Measurements from ENCODE around the gene USP54.

USP54 gene

DNA sequence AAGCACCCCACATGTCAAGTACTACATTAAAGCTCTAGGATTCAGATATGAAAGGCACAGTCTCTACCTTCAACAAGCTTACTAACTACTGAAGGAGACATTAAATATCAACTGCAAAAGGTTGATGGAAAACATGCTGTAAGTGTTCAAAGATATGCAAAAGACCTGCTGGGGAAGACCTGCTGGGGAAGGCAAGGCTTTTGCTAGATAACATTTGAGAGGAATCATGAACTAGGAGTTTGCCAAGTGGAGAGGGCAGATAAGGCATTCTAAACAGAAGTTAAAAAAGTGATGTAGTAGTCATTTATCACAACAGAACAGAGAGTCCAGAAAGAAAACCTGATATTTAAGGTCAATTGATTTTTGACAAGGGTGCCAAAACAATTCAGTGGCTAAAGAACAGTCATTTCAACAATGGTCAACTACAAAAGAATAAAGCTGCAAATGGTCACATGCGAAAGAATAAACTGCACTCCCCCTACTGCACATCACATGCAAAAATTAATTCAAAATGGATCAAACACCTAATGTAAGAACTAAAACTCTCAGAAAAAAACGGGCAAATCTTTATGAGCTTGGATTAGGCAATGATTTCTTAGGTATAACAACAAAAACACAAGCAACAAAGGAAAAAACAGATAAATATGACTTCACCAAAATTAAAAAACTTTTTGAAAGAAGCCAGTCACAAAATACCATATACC is 134.8 kb downstream of the USP54 start:
- no peak for DNase-seq (ENCODE audit: low spot score)
- no peak for TF ChIP-seq CTCF (IDR thresholded peaks at IDR 0.05)
- Histone ChIP-seq H3K4me3 (no peak overlapping the region), H3K27ac (no peak overlapping the region)

- Histone ChIP-seq H3K4me3 (no peak overlapping the region), H3K27ac (peak overlapping the region in 1 of 2 donors; percentile 21)
- DNase-seq (ENCODE audit: low spot score): no peak
- TF ChIP-seq CTCF (IDR thresholded peaks at IDR 0.05): no peak
Observed at GRCh38 chr10:73449113-73449512, 142.0 kb downstream of the USP54 start.

DNA sequence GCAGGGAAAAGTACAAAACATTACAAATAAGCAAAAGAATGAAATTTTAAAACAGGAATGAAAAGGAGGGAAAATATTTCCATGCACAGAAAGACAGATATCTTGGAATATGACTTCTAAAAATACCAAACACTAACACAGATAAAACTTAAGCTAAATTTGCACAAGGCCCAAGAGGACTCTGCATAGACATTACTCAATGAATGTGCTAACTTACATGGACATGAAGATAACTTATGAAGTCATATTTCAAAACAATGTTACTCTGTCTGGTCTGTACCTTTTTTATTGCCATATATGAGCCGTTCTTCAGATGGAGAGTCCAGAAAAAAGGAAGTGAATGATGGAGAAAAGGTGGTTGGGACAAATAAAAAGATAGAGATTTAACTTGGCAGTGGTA is 142.8 kb downstream of the USP54 start:
- Histone ChIP-seq H3K4me3 (no peak overlapping the region), H3K27ac (peak overlapping the region in 1 of 2 donors; percentile 21)
- no peak for TF ChIP-seq CTCF (IDR thresholded peaks at IDR 0.05)
- DNase-seq (ENCODE audit: low spot score): no peak
